Mesenchymal stem cell (in vitro differentiated cells and primary cell): ENCODE measurements around the gene LMO3. TPM values are rescaled to one million over a fixed set of nuclear protein-coding genes. Genes with fewer than 3 reads are reported as not detected.

Source experiments
- DNase-seq: peaks from one replicate; pipeline ENCODE4 v3.0.0-alpha.2; 2013
- H2AFZ ChIP-seq: one replicate; pipeline ENCODE4 v1.6.1; 2013; ENCODE audit warnings: low read depth, mild to moderate bottlenecking, control low read depth, inconsistent platforms, low read length, moderate library complexity
- H2AK5ac ChIP-seq: 2 replicates; pipeline ENCODE4 v1.6.1; 2013; ENCODE audit warnings: low read length, moderate library complexity, mild to moderate bottlenecking, inconsistent platforms; ENCODE audit not compliant: severe bottlenecking
- H2BK120ac ChIP-seq: one replicate; pipeline ENCODE4 v1.6.1; 2013; ENCODE audit warnings: low read depth, mild to moderate bottlenecking, inconsistent platforms, low read length, moderate library complexity
- H2BK12ac ChIP-seq, 2 experiments: one replicate each; pipeline ENCODE4 v1.6.1; 2013; ENCODE audit warnings: inconsistent platforms in 2 of 2, low read length in 2 of 2, mild to moderate bottlenecking in 2 of 2, moderate library complexity in 2 of 2, control low read depth in 1 of 2
- H2BK15ac ChIP-seq: one replicate; pipeline ENCODE4 v1.6.1; 2013; ENCODE audit warnings: mild to moderate bottlenecking, low read depth, inconsistent platforms; ENCODE audit not compliant: poor library complexity, severe bottlenecking
- H2BK5ac ChIP-seq: 2 replicates; pipeline ENCODE4 v1.6.1; 2013; ENCODE audit warnings: low read depth, mild to moderate bottlenecking, low read length, control low read depth, inconsistent platforms; ENCODE audit not compliant: poor library complexity, severe bottlenecking
- H3K14ac ChIP-seq, 2 experiments: one replicate each; pipeline ENCODE4 v1.6.1; 2013; ENCODE audit warnings: inconsistent platforms in 2 of 2, low read length in 2 of 2, control low read depth in 1 of 2, mild to moderate bottlenecking in 1 of 2, moderate library complexity in 1 of 2
- H3K18ac ChIP-seq, 2 experiments: one replicate each; pipeline ENCODE4 v1.6.1; 2013; ENCODE audit warnings: inconsistent platforms in 2 of 2, low read length in 2 of 2, control low read depth in 1 of 2, low read depth in 1 of 2, mild to moderate bottlenecking in 1 of 2
- H3K23ac ChIP-seq, 2 experiments: one replicate each; pipeline ENCODE4 v1.6.1; 2013; ENCODE audit warnings: inconsistent platforms in 2 of 2, low read length in 2 of 2, mild to moderate bottlenecking in 2 of 2, moderate library complexity in 2 of 2, control low read depth in 1 of 2
- H3K27ac ChIP-seq: 2 replicates; pipeline ENCODE4 v1.5.1; 2013; ENCODE audit warnings: mild to moderate bottlenecking, moderate library complexity, low read length, control low read depth, inconsistent platforms; ENCODE audit not compliant: poor library complexity, severe bottlenecking
- H3K27me3 ChIP-seq, 2 experiments: 2 replicates each; pipeline versions ENCODE4 v1.6.1 to v1.7.0; 2013; ENCODE audit warnings: low read length in 2 of 2, mild to moderate bottlenecking in 2 of 2, moderate library complexity in 2 of 2, control low read depth in 1 of 2, inconsistent platforms in 1 of 2; ENCODE audit not compliant: control insufficient read depth in 1 of 2, insufficient read depth in 1 of 2
- H3K36me3 ChIP-seq, 2 experiments: 2 replicates each; pipeline versions ENCODE4 v1.6.1 to v1.7.0; 2013; ENCODE audit warnings: low read length in 2 of 2, control low read depth in 1 of 2, inconsistent platforms in 1 of 2, low read depth in 1 of 2, mild to moderate bottlenecking in 1 of 2; ENCODE audit not compliant: insufficient read depth in 2 of 2, control insufficient read depth in 1 of 2
- H3K4ac ChIP-seq, 2 experiments: one replicate each; pipeline ENCODE4 v1.6.1; 2013; ENCODE audit warnings: inconsistent platforms in 2 of 2, low read length in 2 of 2, mild to moderate bottlenecking in 2 of 2, moderate library complexity in 2 of 2, control low read depth in 1 of 2, low read depth in 1 of 2
- H3K4me1 ChIP-seq: 2 replicates; pipeline ENCODE4 v1.6.1; 2013; ENCODE audit warnings: low read depth, low read length, control low read depth; ENCODE audit not compliant: control insufficient read depth, insufficient read depth
- H3K4me2 ChIP-seq: 2 replicates; pipeline ENCODE4 v1.6.1; 2013; ENCODE audit warnings: low read length, mild to moderate bottlenecking, inconsistent platforms; ENCODE audit not compliant: poor library complexity, severe bottlenecking
- H3K4me3 ChIP-seq, 2 experiments: 2 replicates each; pipeline versions ENCODE4 v1.5.1 to v1.7.0; 2013; ENCODE audit warnings: low read length in 2 of 2, mild to moderate bottlenecking in 2 of 2, control low read depth in 1 of 2, low read depth in 1 of 2; ENCODE audit not compliant: insufficient read depth in 1 of 2
- H3K79me1 ChIP-seq: replicated peaks from 2 replicates; pipeline ENCODE4 v1.6.1; 2013; ENCODE audit warnings: mild to moderate bottlenecking, control low read depth, low read length, inconsistent platforms; ENCODE audit not compliant: poor library complexity, severe bottlenecking
- H3K9ac ChIP-seq: 2 replicates; pipeline ENCODE4 v1.7.0; 2013; ENCODE audit warnings: mild to moderate bottlenecking, low read length, moderate library complexity
- H3K9me3 ChIP-seq: 2 replicates; pipeline ENCODE4 v1.7.0; 2013; ENCODE audit warnings: mild to moderate bottlenecking, low read length; ENCODE audit not compliant: control insufficient read depth
- H4K8ac ChIP-seq: one replicate; pipeline ENCODE4 v1.6.1; 2013; ENCODE audit warnings: inconsistent platforms, mild to moderate bottlenecking, low read length, moderate library complexity
- H4K91ac ChIP-seq: one replicate; pipeline ENCODE4 v1.6.1; 2013; ENCODE audit warnings: mild to moderate bottlenecking, low read length, inconsistent platforms
- WGBS: methylation state at CpG from one replicate; pipeline ENCODE4 v1.1.7; 2013; ENCODE audit warnings: mixed read lengths; 5-methylcytosine and 5-hydroxymethylcytosine counted together
- polyA plus RNA-seq, 2 experiments: library from polyadenylated mRNA; stranded (reverse); fragments of 200-250 nt; gene quantifications; one replicate each; pipeline ENCODE4 v1.2.3, GENCODE V29; 2013

The LMO3 gene
- polyA plus RNA-seq (2013, experiment 1 of 2) = 0.03 TPM
- 0.03 TPM for polyA plus RNA-seq (2013, experiment 2 of 2)

DNA sequence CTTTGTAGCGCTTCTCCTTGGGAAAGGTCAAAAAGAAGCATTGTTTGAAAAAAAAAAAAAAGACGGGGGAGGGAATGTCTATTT, at the start of gene LMO3:
TSS of gene LMO3 (minus strand) at position 46 of the 84 bp plus-strand sequence. CDS start 5,302 bp downstream, outside the sequence.
- Histone ChIP-seq H3K4me2 (peak within 1 kb of the TSS; percentile 83), H3K4me1 (peaks cover 5% of the 10 kb centered on the region), H2BK5ac (no peak within 1 kb of the TSS), H2BK12ac (no peak within 1 kb of the TSS), H2BK120ac (no peak within 1 kb of the TSS), H2AFZ (no peak within 1 kb of the TSS), H3K4ac (no peak within 1 kb of the TSS), H3K23ac (no peak within 1 kb of the TSS), H3K9ac (peak within 1 kb of the TSS; percentile 82), H4K8ac (no peak within 1 kb of the TSS), H3K27ac (no peak within 1 kb of the TSS), H2AK5ac (no peak within 1 kb of the TSS), H3K4me3 (peak within 1 kb of the TSS; percentile 51 to 80), H3K18ac (no peak within 1 kb of the TSS), H4K91ac (no peak within 1 kb of the TSS), H2BK15ac (no peak within 1 kb of the TSS), H3K36me3 (no peaks in the 10 kb centered on the region), H3K79me1 (no peaks in the 10 kb centered on the region), H3K9me3 (no peaks in the 10 kb centered on the region), H3K27me3 (peaks cover 0 to 11% of the 10 kb centered on the region in 2 experiments), H3K14ac (no peak within 1 kb of the TSS)
- WGBS = 0% methylated on average over 2 of the region's 2 CpGs
- DNase-seq = no peak

DNA sequence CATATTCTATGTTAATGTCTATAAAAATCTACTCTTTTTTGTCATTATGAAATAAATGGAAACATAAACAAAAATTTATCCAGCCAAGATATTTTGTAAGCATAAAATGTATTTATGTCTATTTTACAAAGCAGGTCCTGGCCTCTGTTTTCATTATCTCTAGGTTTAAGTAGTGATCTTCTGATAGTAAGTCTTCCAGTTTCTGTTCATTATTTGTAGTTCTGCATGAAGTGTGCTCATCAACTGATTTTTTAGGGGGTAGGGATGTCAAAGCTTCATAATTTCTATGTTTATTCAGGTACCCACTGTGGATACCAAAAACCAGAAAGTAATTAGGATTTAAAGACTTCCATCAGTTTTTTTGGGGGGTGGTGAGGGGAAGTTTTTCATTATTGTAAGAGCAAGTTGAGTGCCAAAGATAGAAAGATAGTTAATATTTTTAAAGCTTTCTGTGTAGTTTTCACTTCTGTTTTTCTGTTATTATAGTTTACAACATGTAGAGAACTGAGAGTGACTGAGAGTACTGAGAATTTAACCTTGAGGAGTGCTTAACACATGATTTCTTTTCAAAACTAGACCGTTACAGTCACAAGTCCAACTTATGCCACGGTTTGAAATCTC, 30.6 kb upstream of the LMO3 start:
- Histone ChIP-seq H3K4me1 (no peaks in the 10 kb centered on the region), H3K4me3 (no peak overlapping the region), H3K36me3 (no peaks in the 10 kb centered on the region), H4K91ac (no peak overlapping the region), H2BK5ac (no peak overlapping the region), H3K9ac (no peak overlapping the region), H2AK5ac (no peak overlapping the region), H3K23ac (no peak overlapping the region), H3K27ac (no peak overlapping the region), H3K79me1 (no peaks in the 10 kb centered on the region), H4K8ac (no peak overlapping the region), H2BK120ac (no peak overlapping the region), H3K4me2 (no peak overlapping the region), H2BK15ac (no peak overlapping the region), H3K14ac (no peak overlapping the region), H3K4ac (no peak overlapping the region), H3K27me3 (no peaks in the 10 kb centered on the region), H3K9me3 (peaks cover 1% of the 10 kb centered on the region), H3K18ac (no peak overlapping the region), H2BK12ac (no peak overlapping the region), H2AFZ (no peak overlapping the region)
- 82% methylated on average over 1 of the region's 2 CpGs for WGBS
- no peak for DNase-seq

DNA sequence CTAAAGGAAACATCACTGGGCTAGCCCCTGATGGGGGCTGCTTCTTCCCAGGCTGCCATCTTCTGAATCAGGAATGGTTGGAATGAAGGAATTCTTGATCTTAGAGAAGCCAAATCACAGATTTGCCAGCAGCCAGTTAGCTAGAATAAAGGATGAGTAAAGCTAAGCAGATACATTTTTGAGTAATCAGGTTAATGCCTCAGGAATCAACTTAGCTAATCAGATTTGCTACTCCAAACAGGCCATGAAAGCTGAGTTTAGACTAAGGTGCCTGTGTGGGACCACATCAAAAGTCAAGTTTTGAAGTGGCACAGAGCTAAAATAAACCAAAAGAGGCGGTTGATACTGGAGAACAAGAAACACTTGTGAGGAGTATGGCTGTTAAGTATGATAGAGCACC, 28.8 kb upstream of the LMO3 start:
- Histone ChIP-seq H2BK120ac (no peak overlapping the region), H3K9ac (no peak overlapping the region), H3K36me3 (no peaks in the 10 kb centered on the region), H3K4me1 (no peaks in the 10 kb centered on the region), H3K4me3 (no peak overlapping the region), H3K14ac (no peak overlapping the region), H3K79me1 (no peaks in the 10 kb centered on the region), H3K9me3 (no peaks in the 10 kb centered on the region), H2BK12ac (no peak overlapping the region), H2AFZ (no peak overlapping the region), H3K18ac (no peak overlapping the region), H2AK5ac (no peak overlapping the region), H2BK15ac (no peak overlapping the region), H4K91ac (no peak overlapping the region), H3K4me2 (no peak overlapping the region), H4K8ac (no peak overlapping the region), H3K27me3 (no peaks in the 10 kb centered on the region), H3K27ac (no peak overlapping the region), H2BK5ac (no peak overlapping the region), H3K4ac (no peak overlapping the region), H3K23ac (no peak overlapping the region)
- 38% methylated on average over 1 of the region's 1 CpG for WGBS
- no peak for DNase-seq

DNA sequence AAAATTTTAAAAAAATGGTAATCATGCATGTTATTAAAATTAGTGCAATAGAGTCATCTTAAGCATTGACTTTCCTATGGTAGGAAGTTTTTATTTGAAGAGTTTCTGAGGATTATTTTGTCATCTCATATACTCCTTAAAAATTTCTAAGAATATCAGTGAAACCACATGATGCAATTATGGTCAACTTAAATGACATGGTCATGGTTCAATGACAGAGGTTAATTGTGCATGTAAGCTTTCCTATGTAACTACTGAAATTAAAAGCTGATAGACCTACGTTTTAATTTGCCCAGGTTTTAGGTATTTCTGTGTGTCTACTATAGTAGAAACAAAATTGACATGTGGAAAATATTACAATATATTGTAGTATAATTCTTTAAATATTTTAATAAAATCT, 21.0 kb upstream of the LMO3 start:
- Histone ChIP-seq H3K4me2 (no peak overlapping the region), H2BK5ac (no peak overlapping the region), H4K91ac (no peak overlapping the region), H3K4me3 (no peak overlapping the region), H3K27ac (no peak overlapping the region), H3K27me3 (no peaks in the 10 kb centered on the region), H3K9ac (no peak overlapping the region), H4K8ac (no peak overlapping the region), H3K9me3 (no peaks in the 10 kb centered on the region), H2AK5ac (no peak overlapping the region), H2AFZ (no peak overlapping the region), H2BK12ac (no peak overlapping the region), H3K14ac (no peak overlapping the region), H3K4ac (no peak overlapping the region), H3K36me3 (no peaks in the 10 kb centered on the region), H3K4me1 (no peaks in the 10 kb centered on the region), H3K18ac (no peak overlapping the region), H2BK15ac (no peak overlapping the region), H2BK120ac (no peak overlapping the region), H3K23ac (no peak overlapping the region), H3K79me1 (no peaks in the 10 kb centered on the region)
- WGBS = no CpG with 5 or more reads among the region's 1 CpG
- DNase-seq = no peak
